ENCODE results near the gene CMIP. TPM values are rescaled to one million over a fixed set of nuclear protein-coding genes. Genes with fewer than 3 reads are reported as not detected.
A peak's percentile ranks its signal among the peaks of the same experiment; 100 is the strongest.

CMIP gene
- polyA plus RNA-seq (15.1 and 20.0 TPM in 2 replicates), polyA minus RNA-seq (56.0 and 73.2 TPM in 2 replicates)

- Histone ChIP-seq H2AFZ (ENCODE audit: low read depth, low read length) (peak within 1 kb of the TSS; percentile 85), H4K20me1 (ENCODE audit: insufficient read depth) (no peaks in the 10 kb centered on the region), H3K36me3 (ENCODE audit: insufficient read depth, low read length) (no peaks in the 10 kb centered on the region), H3K27me3 (ENCODE audit: insufficient read depth, low read depth, low read length) (no peaks in the 10 kb centered on the region), H3K4me3 (ENCODE audit: low read length) (peak within 1 kb of the TSS; percentile 79), H3K27ac (ENCODE audit: low read length) (peak within 1 kb of the TSS; percentile 85), H3K9ac (ENCODE audit: low read length) (peak within 1 kb of the TSS; percentile 98), H3K9me2 (ENCODE audit: insufficient read depth, low read length) (no peaks in the 10 kb centered on the region), H3K9me3 (ENCODE audit: low read length) (no peaks in the 10 kb centered on the region), H3K4me2 (ENCODE audit: low read length) (peak within 1 kb of the TSS; percentile 94), H3K79me2 (replicated peaks; ENCODE audit: insufficient read depth, low read length) (peaks cover 45% of the 10 kb centered on the region), H3F3A (ENCODE audit: insufficient read depth, low read length, poor library complexity, severe bottlenecking) (no peaks in the 10 kb centered on the region)
- no peak for TF ChIP-seq RAD21 (conservative IDR thresholded peaks at IDR 0.05)
- TF ChIP-seq POLR2AphosphoS5 (IDR thresholded peaks at IDR 0.05), result peak; percentile 67
These were observed at the start of gene CMIP for GRCh38 chr16:81444448-81445121. Gene CMIP, plus strand, starts transcription at chr16:81444808.

GRCh38 chr16:81394966-81395655, 49.5 kb upstream of the CMIP start:
- Histone ChIP-seq H3K27ac (ENCODE audit: low read length) (no peak overlapping the region), H3K27me3 (ENCODE audit: insufficient read depth, low read depth, low read length) (no peaks in the 10 kb centered on the region), H3K9ac (ENCODE audit: low read length) (no peak overlapping the region), H4K20me1 (ENCODE audit: insufficient read depth) (no peaks in the 10 kb centered on the region), H3K9me3 (ENCODE audit: low read length) (no peaks in the 10 kb centered on the region), H2AFZ (ENCODE audit: low read depth, low read length) (no peak overlapping the region), H3K4me2 (ENCODE audit: low read length) (no peak overlapping the region), H3F3A (ENCODE audit: insufficient read depth, low read length, poor library complexity, severe bottlenecking) (no peaks in the 10 kb centered on the region), H3K9me2 (ENCODE audit: insufficient read depth, low read length) (no peaks in the 10 kb centered on the region), H3K36me3 (ENCODE audit: insufficient read depth, low read length) (no peaks in the 10 kb centered on the region), H3K4me3 (ENCODE audit: low read length) (no peak overlapping the region), H3K79me2 (replicated peaks; ENCODE audit: insufficient read depth, low read length) (no peaks in the 10 kb centered on the region)
- TF ChIP-seq EZH2 (IDR thresholded peaks at IDR 0.05; ENCODE audit: borderline replicate concordance, insufficient read depth, low read length, poor library complexity, severe bottlenecking) (no peak), TAF1 (IDR thresholded peaks at IDR 0.05; ENCODE audit: low read depth) (no peak), MXI1 (conservative IDR thresholded peaks at IDR 0.05; ENCODE audit: poor library complexity, severe bottlenecking) (no peak), SMC3 (conservative IDR thresholded peaks at IDR 0.05; ENCODE audit: poor library complexity) (no peak), REST (IDR thresholded peaks at IDR 0.05; ENCODE audit: borderline replicate concordance) (no peak), CTCF (IDR thresholded peaks at IDR 0.05; ENCODE audit: poor library complexity, severe bottlenecking) (no peak), POLR2AphosphoS5 (IDR thresholded peaks at IDR 0.05) (no peak), RAD21 (conservative IDR thresholded peaks at IDR 0.05) (no peak), EP300 (conservative IDR thresholded peaks at IDR 0.05; ENCODE audit: poor library complexity, severe bottlenecking) (no peak)
